ENCODE results near the gene QSOX2.

QSOX2 gene

GRCh38 chr9:136211441-136212344, 33.9 kb downstream of the QSOX2 start:
- H3K36me3 ChIP-seq (ENCODE audit: control insufficient read depth, insufficient read depth, low read length) = peaks cover 52% of the 10 kb centered on the region

GRCh38 chr9:136211006-136211405, 34.6 kb downstream of the QSOX2 start:
- no peak overlapping the region for H3K4me3 ChIP-seq (ENCODE audit: insufficient read depth, low read depth, low read length, poor library complexity, severe bottlenecking)
- H3K36me3 ChIP-seq (ENCODE audit: control insufficient read depth, insufficient read depth, low read length) = peaks cover 47% of the 10 kb centered on the region
- no peaks in the 10 kb centered on the region for H3K27me3 ChIP-seq (replicated peaks; ENCODE audit: control insufficient read depth, insufficient read depth, low read length, poor library complexity, severe bottlenecking)
- no peaks in the 10 kb centered on the region for H3K4me1 ChIP-seq (ENCODE audit: control insufficient read depth, insufficient read depth, low read length, poor library complexity, severe bottlenecking)
- no peak overlapping the region for H3K27ac ChIP-seq (ENCODE audit: insufficient read depth, low read length, poor library complexity, severe bottlenecking)
- no peak for DNase-seq
- H3K9me3 ChIP-seq (ENCODE audit: control insufficient read depth, low read length) = no peaks in the 10 kb centered on the region

More at GRCh38 chr9:136211441-136212344, 33.9 kb downstream of the QSOX2 start:
- no peak for DNase-seq
- no peak overlapping the region for H3K27ac ChIP-seq (ENCODE audit: insufficient read depth, low read length, poor library complexity, severe bottlenecking)
- no peaks in the 10 kb centered on the region for H3K27me3 ChIP-seq (replicated peaks; ENCODE audit: control insufficient read depth, insufficient read depth, low read length, poor library complexity, severe bottlenecking)
- no peak overlapping the region for H3K4me3 ChIP-seq (ENCODE audit: insufficient read depth, low read depth, low read length, poor library complexity, severe bottlenecking)
- no peaks in the 10 kb centered on the region for H3K9me3 ChIP-seq (ENCODE audit: control insufficient read depth, low read length)
- H3K4me1 ChIP-seq (ENCODE audit: control insufficient read depth, insufficient read depth, low read length, poor library complexity, severe bottlenecking) = no peaks in the 10 kb centered on the region

- H3K27ac ChIP-seq (ENCODE audit: insufficient read depth, low read length, poor library complexity, severe bottlenecking) = no peak overlapping the region
- H3K4me3 ChIP-seq (ENCODE audit: insufficient read depth, low read depth, low read length, poor library complexity, severe bottlenecking) = no peak overlapping the region
- H3K36me3 ChIP-seq (ENCODE audit: control insufficient read depth, insufficient read depth, low read length) = peaks cover 41% of the 10 kb centered on the region
- H3K27me3 ChIP-seq (replicated peaks; ENCODE audit: control insufficient read depth, insufficient read depth, low read length, poor library complexity, severe bottlenecking) = peaks cover 4% of the 10 kb centered on the region
- H3K4me1 ChIP-seq (ENCODE audit: control insufficient read depth, insufficient read depth, low read length, poor library complexity, severe bottlenecking) = no peaks in the 10 kb centered on the region
- H3K9me3 ChIP-seq (ENCODE audit: control insufficient read depth, low read length) = no peaks in the 10 kb centered on the region
- DNase-seq = no peak
Measured at GRCh38 chr9:136210276-136210675, 35.3 kb downstream of the QSOX2 start.

GRCh38 chr9:136209786-136210185, 35.8 kb downstream of the QSOX2 start:
- Histone ChIP-seq H3K36me3 (ENCODE audit: control insufficient read depth, insufficient read depth, low read length) (peaks cover 37% of the 10 kb centered on the region), H3K27me3 (replicated peaks; ENCODE audit: control insufficient read depth, insufficient read depth, low read length, poor library complexity, severe bottlenecking) (peaks cover 6% of the 10 kb centered on the region), H3K4me1 (ENCODE audit: control insufficient read depth, insufficient read depth, low read length, poor library complexity, severe bottlenecking) (no peaks in the 10 kb centered on the region), H3K4me3 (ENCODE audit: insufficient read depth, low read depth, low read length, poor library complexity, severe bottlenecking) (no peak overlapping the region), H3K9me3 (ENCODE audit: control insufficient read depth, low read length) (no peaks in the 10 kb centered on the region), H3K27ac (ENCODE audit: insufficient read depth, low read length, poor library complexity, severe bottlenecking) (no peak overlapping the region)
- DNase-seq = no peak

- no peak for DNase-seq
- peaks cover 12% of the 10 kb centered on the region for H3K27me3 ChIP-seq (replicated peaks; ENCODE audit: control insufficient read depth, insufficient read depth, low read length, poor library complexity, severe bottlenecking)
- H3K4me1 ChIP-seq (ENCODE audit: control insufficient read depth, insufficient read depth, low read length, poor library complexity, severe bottlenecking) = no peaks in the 10 kb centered on the region
- H3K9me3 ChIP-seq (ENCODE audit: control insufficient read depth, low read length) = no peaks in the 10 kb centered on the region
- H3K36me3 ChIP-seq (ENCODE audit: control insufficient read depth, insufficient read depth, low read length) = peaks cover 32% of the 10 kb centered on the region
- no peak overlapping the region for H3K4me3 ChIP-seq (ENCODE audit: insufficient read depth, low read depth, low read length, poor library complexity, severe bottlenecking)
- no peak overlapping the region for H3K27ac ChIP-seq (ENCODE audit: insufficient read depth, low read length, poor library complexity, severe bottlenecking)
Measured at GRCh38 chr9:136209232-136209631, 36.4 kb downstream of the QSOX2 start.

- no peaks in the 10 kb centered on the region for H3K9me3 ChIP-seq (ENCODE audit: control insufficient read depth, low read length)
- no peak for DNase-seq
- H3K27me3 ChIP-seq (replicated peaks; ENCODE audit: control insufficient read depth, insufficient read depth, low read length, poor library complexity, severe bottlenecking) = peaks cover 17% of the 10 kb centered on the region
- peaks cover 2% of the 10 kb centered on the region for H3K4me1 ChIP-seq (ENCODE audit: control insufficient read depth, insufficient read depth, low read length, poor library complexity, severe bottlenecking)
- peaks cover 27% of the 10 kb centered on the region for H3K36me3 ChIP-seq (ENCODE audit: control insufficient read depth, insufficient read depth, low read length)
- H3K27ac ChIP-seq (ENCODE audit: insufficient read depth, low read length, poor library complexity, severe bottlenecking) = no peak overlapping the region
- H3K4me3 ChIP-seq (ENCODE audit: insufficient read depth, low read depth, low read length, poor library complexity, severe bottlenecking) = no peak overlapping the region
Measured at GRCh38 chr9:136208675-136209074, 36.9 kb downstream of the QSOX2 start.

GRCh38 chr9:136207616-136208015, 38.0 kb downstream of the QSOX2 start:
- Histone ChIP-seq H3K27me3 (replicated peaks; ENCODE audit: control insufficient read depth, insufficient read depth, low read length, poor library complexity, severe bottlenecking) (peaks cover 18% of the 10 kb centered on the region), H3K4me3 (ENCODE audit: insufficient read depth, low read depth, low read length, poor library complexity, severe bottlenecking) (no peak overlapping the region), H3K9me3 (ENCODE audit: control insufficient read depth, low read length) (no peaks in the 10 kb centered on the region), H3K27ac (ENCODE audit: insufficient read depth, low read length, poor library complexity, severe bottlenecking) (no peak overlapping the region), H3K36me3 (ENCODE audit: control insufficient read depth, insufficient read depth, low read length) (peaks cover 24% of the 10 kb centered on the region), H3K4me1 (ENCODE audit: control insufficient read depth, insufficient read depth, low read length, poor library complexity, severe bottlenecking) (peaks cover 2% of the 10 kb centered on the region)
- DNase-seq = no peak

- Histone ChIP-seq H3K36me3 (ENCODE audit: control insufficient read depth, insufficient read depth, low read length) (peaks cover 24% of the 10 kb centered on the region), H3K9me3 (ENCODE audit: control insufficient read depth, low read length) (no peaks in the 10 kb centered on the region), H3K4me3 (ENCODE audit: insufficient read depth, low read depth, low read length, poor library complexity, severe bottlenecking) (no peak overlapping the region), H3K4me1 (ENCODE audit: control insufficient read depth, insufficient read depth, low read length, poor library complexity, severe bottlenecking) (peaks cover 2% of the 10 kb centered on the region), H3K27ac (ENCODE audit: insufficient read depth, low read length, poor library complexity, severe bottlenecking) (no peak overlapping the region), H3K27me3 (replicated peaks; ENCODE audit: control insufficient read depth, insufficient read depth, low read length, poor library complexity, severe bottlenecking) (peaks cover 27% of the 10 kb centered on the region)
- no peak for DNase-seq
Measured at GRCh38 chr9:136206602-136207275, 38.9 kb downstream of the QSOX2 start.

- DNase-seq = no peak
- Histone ChIP-seq H3K36me3 (ENCODE audit: control insufficient read depth, insufficient read depth, low read length) (peaks cover 15% of the 10 kb centered on the region), H3K4me3 (ENCODE audit: insufficient read depth, low read depth, low read length, poor library complexity, severe bottlenecking) (no peak overlapping the region), H3K27me3 (replicated peaks; ENCODE audit: control insufficient read depth, insufficient read depth, low read length, poor library complexity, severe bottlenecking) (peaks cover 27% of the 10 kb centered on the region), H3K9me3 (ENCODE audit: control insufficient read depth, low read length) (no peaks in the 10 kb centered on the region), H3K4me1 (ENCODE audit: control insufficient read depth, insufficient read depth, low read length, poor library complexity, severe bottlenecking) (peaks cover 2% of the 10 kb centered on the region), H3K27ac (ENCODE audit: insufficient read depth, low read length, poor library complexity, severe bottlenecking) (no peak overlapping the region)
Measured at GRCh38 chr9:136205707-136205992, 40.0 kb downstream of the QSOX2 start.
